RWPE2 (cell line): ENCODE results near the gene ACTR3.
"Not testable (repeated sequence)": the region's sequence is repeated elsewhere in the genome, so short reads cannot be mapped to it uniquely, and the experiment has no call there.

Source experiments
- ATAC-seq: fragments of 200-7000 bp; cut with Tn5 transposase; 3 replicates; pipeline ENCODE4 v1.9.1; 2021; ENCODE audit warnings: low read depth
- DNase-seq: peaks from one replicate; pipeline ENCODE4 v3.0.0-alpha.2; 2020; ENCODE audit warnings: low spot score
- H3K27ac ChIP-seq: fragments of 450-650 bp; 2 replicates; pipeline ENCODE4 v1.5.1; 2017; ENCODE audit warnings: mild to moderate bottlenecking; ENCODE audit not compliant: poor library complexity, severe bottlenecking
- H3K27me3 ChIP-seq: fragments of 250-450 bp; sonication (Bioruptor Pico); 2 replicates; pipeline ENCODE4 v1.5.1; 2021; ENCODE audit warnings: mild to moderate bottlenecking, moderate library complexity; ENCODE audit not compliant: insufficient read depth, poor library complexity, severe bottlenecking
- H3K36me3 ChIP-seq: fragments of 250-450 bp; sonication (Bioruptor Pico); 2 replicates; pipeline ENCODE4 v1.5.1; 2020; ENCODE audit warnings: low read depth, mild to moderate bottlenecking, moderate library complexity
- H3K4me1 ChIP-seq: fragments of 250-450 bp; sonication (Bioruptor Pico); 2 replicates; pipeline ENCODE4 v1.5.1; 2021; ENCODE audit warnings: mild to moderate bottlenecking, moderate library complexity; ENCODE audit not compliant: insufficient read depth, poor library complexity, severe bottlenecking
- H3K4me3 ChIP-seq: fragments of 250-450 bp; sonication (Bioruptor Pico); 2 replicates; pipeline ENCODE4 v1.5.1; 2021; ENCODE audit warnings: mild to moderate bottlenecking, moderate library complexity; ENCODE audit not compliant: severe bottlenecking
- H3K9me3 ChIP-seq: fragments of 250-450 bp; sonication (Bioruptor Pico); 2 replicates; pipeline ENCODE4 v1.5.1; 2021; ENCODE audit warnings: mild to moderate bottlenecking, moderate library complexity; ENCODE audit not compliant: severe bottlenecking
- CTCF ChIP-seq: fragments of 450-650 bp; IDR thresholded peaks from one replicate; pipeline ENCODE4 v1.5.1; 2017; ENCODE audit warnings: mild to moderate bottlenecking, moderate library complexity; ENCODE audit not compliant: poor library complexity, severe bottlenecking

The ACTR3 gene

GRCh38 chr2:113889471-113890252 lies at the start of gene ACTR3:
Gene ACTR3 (plus strand): TSS chr2:113890089. CDS start chr2:113890280, 191 bp downstream.
- H3K36me3 ChIP-seq: peaks cover 11% of the 10 kb centered on the region
- no peaks in the 10 kb centered on the region for H3K9me3 ChIP-seq
- peak within 1 kb of the TSS; percentile 90 for H3K4me3 ChIP-seq
- ATAC-seq (peak; percentile 78), DNase-seq (peak; percentile 95)
- peaks cover 42% of the 10 kb centered on the region for H3K4me1 ChIP-seq
- no peaks in the 10 kb centered on the region for H3K27me3 ChIP-seq
- TF ChIP-seq CTCF: no peak
- H3K27ac ChIP-seq: peak within 1 kb of the TSS; percentile 91

GRCh38 chr2:113840518-113840917 lies 49.4 kb upstream of the ACTR3 start:
- ATAC-seq (no peak), DNase-seq (no peak)
- no peaks in the 10 kb centered on the region for H3K36me3 ChIP-seq
- peaks cover 14% of the 10 kb centered on the region for H3K4me1 ChIP-seq
- no peaks in the 10 kb centered on the region for H3K9me3 ChIP-seq
- H3K27ac ChIP-seq: no peak overlapping the region
- H3K27me3 ChIP-seq: no peaks in the 10 kb centered on the region
- TF ChIP-seq CTCF: no peak
- H3K4me3 ChIP-seq: no peak overlapping the region

- Histone ChIP-seq H3K27ac (peak overlapping the region; percentile 56), H3K9me3 (no peaks in the 10 kb centered on the region), H3K4me1 (peaks cover 14% of the 10 kb centered on the region), H3K4me3 (no peak overlapping the region), H3K36me3 (no peaks in the 10 kb centered on the region), H3K27me3 (no peaks in the 10 kb centered on the region)
- no peak for TF ChIP-seq CTCF
- DNase-seq (no peak), ATAC-seq (peak; percentile 97)
These were observed 46.8 kb upstream of the ACTR3 start for GRCh38 chr2:113842919-113843736.

- H3K9me3 ChIP-seq, DNase-seq, H3K27me3 ChIP-seq, H3K36me3 ChIP-seq, ATAC-seq, H3K4me3 ChIP-seq: not testable (repeated sequence)
- H3K4me1 ChIP-seq: peaks cover 15% of the 10 kb centered on the region
- H3K27ac ChIP-seq: peak overlapping the region; percentile 56
These were observed 46.2 kb upstream of the ACTR3 start for GRCh38 chr2:113843737-113844050.

- Histone ChIP-seq H3K27ac (no peak overlapping the region), H3K4me1 (peaks cover 24% of the 10 kb centered on the region), H3K27me3 (no peaks in the 10 kb centered on the region), H3K4me3 (no peak overlapping the region), H3K36me3 (no peaks in the 10 kb centered on the region), H3K9me3 (no peaks in the 10 kb centered on the region)
- DNase-seq (no peak), ATAC-seq (no peak)
- no peak for TF ChIP-seq CTCF
These were observed 44.6 kb upstream of the ACTR3 start for GRCh38 chr2:113845261-113845660.

GRCh38 chr2:113845796-113846195 lies 44.1 kb upstream of the ACTR3 start:
- not testable (repeated sequence) for ATAC-seq, H3K36me3 ChIP-seq, DNase-seq

More at GRCh38 chr2:113845796-113846195, 44.1 kb upstream of the ACTR3 start:
- H3K4me3 ChIP-seq, H3K27me3 ChIP-seq, H3K9me3 ChIP-seq, H3K27ac ChIP-seq: not testable (repeated sequence)
- peaks cover 24% of the 10 kb centered on the region for H3K4me1 ChIP-seq
